Measurements from ENCODE around the gene LCN1.

Gene LCN1

DNA sequence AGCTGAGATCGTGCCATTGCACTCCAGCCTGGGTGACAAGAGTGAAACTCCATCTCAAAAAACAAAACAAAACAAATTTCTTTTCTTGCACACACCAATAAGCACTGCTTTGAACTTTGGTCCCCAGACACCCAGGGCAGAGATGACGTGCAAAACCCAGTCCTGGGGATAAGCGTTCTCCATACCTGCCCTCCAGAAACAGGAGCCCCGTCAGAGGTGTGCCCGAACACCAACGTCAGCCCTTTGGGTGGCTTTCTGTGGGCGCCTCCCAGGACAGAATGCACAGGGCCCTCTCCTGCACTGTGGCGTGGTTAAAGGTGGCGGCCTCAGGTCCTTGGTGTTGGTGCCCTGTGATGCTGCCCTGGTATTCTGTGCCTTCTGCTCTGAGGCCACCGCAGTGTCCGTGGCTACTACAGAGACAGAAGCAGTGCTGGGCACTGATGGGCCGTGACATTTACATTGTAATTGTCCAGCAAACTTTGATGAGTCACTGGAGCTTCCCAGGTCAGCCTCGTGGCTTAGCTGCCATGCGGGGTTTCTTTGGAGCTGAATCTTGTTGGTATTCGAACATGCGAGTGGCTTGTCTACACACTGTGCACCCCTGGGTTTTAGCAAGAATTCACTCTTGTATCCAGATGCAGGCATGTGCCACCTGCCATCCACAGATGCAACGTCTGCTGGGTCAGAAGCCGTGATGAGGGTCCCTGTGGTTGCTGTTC, 31.9 kb upstream of the LCN1 start:
- no peak for DNase-seq

DNA sequence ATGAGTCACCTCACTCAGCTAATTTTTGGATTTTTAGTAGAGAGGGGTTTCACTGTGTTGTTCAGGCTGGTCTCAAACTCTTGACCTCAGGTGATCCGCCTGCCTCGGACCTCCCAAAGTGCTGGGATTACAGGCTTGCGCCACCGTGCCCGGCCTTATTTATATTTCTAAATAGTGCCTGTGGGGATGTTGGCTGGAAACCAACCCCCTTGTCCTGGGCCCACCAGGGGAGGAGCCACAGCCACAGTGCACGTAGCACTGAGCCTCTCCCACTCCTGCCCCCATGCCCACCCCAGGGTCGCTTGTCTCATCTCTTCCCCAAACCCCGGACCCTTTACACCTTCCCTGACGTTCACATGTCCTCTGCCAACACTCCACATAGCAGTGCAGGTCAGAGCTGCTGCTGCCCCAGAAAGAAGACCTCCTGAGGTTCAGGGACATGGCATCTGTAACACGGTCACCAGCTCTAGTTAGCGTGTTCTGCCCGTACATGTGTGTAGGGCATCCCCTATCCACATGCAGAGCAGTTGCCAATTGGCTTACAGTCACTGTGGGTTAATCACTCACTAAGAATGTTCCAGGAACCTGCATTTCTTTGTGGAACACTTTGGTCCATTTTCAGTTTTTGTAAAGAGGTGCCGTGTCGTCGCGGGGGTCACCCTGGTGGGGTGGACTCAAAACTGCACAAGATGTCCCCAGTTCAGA, 30.9 kb upstream of the LCN1 start:
- DNase-seq: no peak

DNA sequence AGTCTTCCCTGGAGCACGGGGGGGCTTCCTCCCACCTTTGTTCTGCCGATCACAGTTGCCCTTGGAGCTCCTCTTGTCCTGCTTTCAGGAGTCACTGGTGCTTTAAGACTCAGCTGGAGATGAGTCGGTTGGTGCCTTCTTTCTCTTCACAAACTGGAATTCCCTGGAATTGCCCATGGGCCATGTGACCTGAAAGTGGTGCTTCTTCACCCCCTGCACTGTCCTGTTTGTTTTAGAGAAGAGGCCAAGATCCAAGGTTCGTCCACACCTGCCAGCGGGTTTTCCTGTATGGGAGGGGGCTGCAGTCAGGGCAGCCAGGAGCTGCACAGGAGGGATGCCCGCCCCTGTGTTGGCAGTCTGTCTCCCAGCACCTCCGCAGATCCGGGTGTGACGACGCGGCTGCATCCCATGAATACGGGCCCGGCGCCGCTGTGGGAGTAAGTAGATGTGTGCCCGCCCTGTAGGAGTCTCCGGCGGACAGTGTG, 30.2 kb upstream of the LCN1 start:
- DNase-seq: no peak

DNA sequence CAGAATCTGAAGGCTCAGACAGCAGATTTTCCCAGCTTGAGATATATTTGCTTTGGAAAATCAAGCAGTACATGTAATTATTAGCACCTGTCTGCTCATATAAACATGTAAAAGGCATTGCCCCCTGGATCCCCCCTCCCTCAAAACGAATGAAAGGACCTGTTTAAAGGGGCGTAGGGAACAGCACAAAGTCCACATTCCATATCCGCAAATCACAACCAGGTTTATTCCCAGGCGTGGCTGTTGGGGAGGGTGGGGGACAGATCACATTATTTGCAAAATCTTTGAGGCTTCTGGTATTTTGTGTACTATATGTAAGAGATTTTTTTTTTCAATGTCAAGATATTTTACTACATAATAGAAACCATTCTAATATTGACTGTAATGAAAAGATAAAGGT, 29.5 kb upstream of the LCN1 start:
- no peak for DNase-seq

DNA sequence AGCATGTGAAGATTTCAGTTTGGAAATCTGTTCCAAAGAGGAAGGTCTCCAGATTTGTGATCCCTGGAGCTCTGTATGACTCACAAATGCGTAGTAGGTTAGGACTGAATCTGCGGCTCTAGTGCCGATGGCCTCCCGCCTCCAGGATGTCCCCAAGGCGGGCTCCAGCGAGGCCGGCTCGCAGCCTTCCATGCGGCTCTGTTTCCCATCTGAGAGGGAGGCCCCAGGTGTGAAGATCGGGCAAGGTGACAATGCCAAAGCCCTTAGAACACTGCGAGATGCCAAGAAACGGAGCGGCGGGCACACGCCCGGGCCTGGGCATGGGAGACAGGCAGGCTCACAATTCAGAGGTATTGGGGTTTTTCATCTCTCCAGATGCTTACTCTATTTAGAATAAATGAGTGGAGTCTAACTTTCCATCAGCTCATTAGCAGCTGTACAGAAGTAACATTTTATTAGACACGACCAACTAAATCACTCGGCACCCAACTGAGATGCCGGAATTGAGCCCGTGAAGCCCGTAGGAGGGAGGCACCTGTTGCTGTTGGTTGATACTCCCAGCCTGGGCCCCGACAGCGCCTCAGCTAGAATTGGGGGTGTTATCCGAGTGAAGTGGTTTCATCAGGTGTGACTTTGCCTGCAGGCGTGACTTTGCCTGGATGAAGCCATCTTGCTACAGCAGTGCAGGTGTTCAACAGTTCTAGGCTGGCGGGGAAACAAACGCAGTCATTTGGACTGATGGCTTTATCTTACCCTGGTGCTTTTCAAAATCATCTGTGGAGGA, 28.2 kb upstream of the LCN1 start:
- DNase-seq: no peak

DNA sequence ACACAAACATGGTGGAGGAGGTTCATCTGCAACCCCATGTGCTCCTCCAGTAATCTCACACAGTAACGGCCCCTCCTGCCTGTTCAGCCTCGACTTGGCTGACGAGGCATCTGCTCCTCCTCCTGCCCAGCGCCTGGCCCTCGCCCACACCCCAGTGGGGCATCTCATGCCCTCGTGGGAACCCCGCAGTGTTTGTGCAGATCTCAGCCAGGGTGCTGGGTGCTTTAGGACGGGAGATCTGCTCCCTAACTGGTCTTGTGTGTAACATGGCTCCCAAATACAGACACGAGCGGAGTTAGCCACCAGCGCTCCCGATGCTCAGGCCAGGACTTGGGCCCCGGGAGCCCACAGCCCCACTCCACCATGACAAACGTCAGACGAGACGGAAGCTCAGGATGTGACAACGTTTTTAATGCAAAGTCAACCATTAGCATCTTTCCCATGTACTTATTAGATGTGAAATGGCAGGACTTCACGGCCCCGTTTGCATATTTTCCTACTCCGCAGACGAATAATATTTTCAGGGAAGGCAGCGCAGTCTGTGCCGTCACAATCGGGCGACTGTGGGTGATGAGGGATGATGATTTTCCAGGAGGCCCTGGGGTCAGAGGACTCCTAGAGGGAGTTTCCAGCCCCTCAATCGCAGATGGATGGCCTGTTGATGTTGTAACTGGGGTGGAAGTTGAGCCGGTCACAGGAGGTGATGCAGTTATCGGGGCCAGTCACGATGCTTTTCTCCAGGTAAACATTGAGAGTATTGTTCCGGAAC, 26.3 kb upstream of the LCN1 start:
- DNase-seq: no peak

DNA sequence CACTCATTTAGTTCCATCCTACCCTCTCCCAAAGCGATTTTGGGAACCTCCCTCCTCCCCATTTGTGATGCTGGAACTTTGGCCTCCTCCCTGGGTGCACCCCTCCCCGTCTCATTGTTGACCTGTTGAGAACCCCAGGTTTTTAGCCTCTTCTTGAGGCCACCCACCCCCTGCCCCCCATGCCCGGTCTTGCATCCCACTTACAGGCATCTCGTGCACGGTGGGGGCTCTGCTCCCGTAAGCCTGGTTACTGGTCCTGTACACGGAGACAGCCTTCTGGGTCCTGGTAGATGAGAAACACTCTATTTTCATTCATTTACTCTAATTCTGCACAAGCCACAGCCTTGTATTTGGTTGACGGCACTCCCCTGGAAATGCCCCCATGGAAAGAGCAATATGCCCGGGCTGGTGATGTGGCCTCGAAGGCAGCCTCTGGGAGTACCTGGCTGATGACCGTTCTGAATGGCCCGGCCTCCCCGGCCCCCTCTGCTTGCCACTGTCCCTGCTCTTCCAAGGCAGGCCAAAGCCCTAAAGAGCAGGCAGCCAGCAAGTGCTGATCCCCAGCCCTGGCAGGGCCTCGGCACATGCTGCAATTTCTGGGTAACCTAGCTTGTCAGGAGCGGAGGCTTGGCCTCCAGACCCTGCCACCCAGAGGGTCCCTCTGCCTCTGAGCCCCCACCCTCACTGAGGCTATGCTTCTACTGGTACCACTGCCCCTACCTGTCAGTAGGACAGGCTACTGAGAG, 22.7 kb upstream of the LCN1 start:
- no peak for DNase-seq

DNA sequence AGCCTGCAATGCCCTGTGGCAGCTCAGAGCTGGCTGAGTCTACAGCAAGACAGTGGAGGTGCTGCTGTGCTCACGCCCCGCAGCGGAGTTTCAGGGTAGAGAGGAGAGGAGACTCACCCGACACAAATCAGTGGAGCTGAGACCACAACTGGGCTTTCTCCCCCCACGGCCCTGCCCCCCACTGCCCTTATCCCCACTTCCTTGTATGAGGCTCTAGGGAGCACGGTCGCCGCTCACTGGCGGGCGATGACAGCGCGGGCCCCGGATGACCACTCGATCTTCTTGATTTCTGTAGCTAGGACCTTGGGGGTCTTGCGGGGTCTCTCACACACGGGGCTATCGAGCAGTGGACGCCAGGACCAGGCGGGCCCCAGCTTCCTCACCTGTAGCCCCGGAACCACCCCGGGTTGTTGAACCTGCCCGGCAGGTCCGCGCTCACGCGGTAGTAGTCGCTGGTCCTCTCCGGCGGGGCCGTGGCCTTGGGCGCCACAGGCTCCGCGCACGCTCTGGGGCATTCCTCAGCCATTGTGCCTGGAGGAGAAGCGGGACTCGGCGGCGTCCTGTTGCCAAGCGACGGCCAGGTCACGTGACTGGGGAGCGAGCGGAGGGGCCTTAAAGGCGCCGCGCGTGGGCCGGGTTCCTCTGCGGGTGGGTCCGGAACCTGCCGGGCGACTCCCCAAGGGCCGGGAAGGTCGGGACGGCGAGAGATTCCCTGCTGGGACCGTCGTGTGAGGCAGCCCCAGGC, 21.7 kb upstream of the LCN1 start:
- DNase-seq: peak; percentile 89

DNA sequence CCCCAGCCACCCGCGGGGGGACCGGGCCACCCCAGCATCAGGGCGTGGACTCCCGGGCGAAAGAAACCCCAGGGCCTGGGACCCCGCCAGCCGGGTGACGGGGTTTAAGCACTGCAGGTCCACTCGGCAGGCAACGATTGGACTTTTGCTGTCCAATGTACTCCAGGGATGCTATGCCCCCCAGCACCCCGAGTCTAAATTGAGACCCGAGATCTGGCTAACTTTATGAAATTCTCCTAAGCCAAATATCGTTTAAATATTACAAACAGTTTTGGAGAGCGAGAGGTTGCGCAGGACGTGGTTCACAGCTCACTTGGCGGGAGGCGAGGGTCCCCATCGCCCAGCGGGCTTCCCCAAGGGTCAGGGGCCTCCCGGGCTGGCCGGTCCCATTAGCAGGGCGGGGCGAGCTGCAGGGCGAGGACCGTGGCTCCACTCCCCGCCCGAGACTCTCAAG, 21.1 kb upstream of the LCN1 start:
- DNase-seq: no peak

DNA sequence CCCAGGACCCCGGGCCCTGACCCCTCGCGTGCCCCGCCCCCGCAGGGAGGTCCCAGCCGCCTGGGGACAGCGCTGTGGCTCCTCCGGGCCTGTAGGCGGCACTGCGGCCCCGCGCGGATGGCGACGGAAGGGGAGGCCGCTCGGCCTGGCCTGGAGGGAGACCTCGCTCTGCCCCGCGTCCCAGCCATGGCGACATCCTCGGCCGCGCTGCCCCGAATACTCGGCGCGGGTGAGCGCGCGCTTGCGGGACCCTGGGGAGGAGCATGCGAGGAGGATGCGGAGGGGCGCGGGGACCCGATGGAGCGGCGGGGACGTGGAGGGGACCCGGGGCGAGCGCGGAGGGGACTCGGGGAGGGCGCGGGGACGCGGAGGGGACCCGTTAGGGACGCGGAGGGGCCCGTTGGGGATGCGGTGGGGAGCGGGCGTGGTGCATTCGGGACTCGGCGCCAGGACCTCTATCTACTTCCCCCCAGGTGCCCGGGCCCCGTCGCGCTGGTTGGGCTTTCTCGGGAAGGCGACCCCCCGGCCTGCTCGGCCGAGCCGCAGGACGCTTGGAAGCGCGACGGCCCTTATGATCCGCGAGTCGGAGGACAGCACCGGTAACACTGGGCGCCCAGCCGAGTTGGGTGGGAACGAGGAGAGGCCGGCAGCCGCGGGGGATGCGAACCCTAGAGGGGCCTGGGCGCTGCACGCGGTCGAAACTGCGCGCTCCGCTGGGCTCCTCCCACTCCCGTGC, 20.5 kb upstream of the LCN1 start, which contains the start of gene MRPS2:
Gene MRPS2 (plus strand): TSS at position 158 of the 736 bp plus-strand sequence. CDS start 29 bp downstream, at position 187.
- DNase-seq: peak; percentile 71

DNA sequence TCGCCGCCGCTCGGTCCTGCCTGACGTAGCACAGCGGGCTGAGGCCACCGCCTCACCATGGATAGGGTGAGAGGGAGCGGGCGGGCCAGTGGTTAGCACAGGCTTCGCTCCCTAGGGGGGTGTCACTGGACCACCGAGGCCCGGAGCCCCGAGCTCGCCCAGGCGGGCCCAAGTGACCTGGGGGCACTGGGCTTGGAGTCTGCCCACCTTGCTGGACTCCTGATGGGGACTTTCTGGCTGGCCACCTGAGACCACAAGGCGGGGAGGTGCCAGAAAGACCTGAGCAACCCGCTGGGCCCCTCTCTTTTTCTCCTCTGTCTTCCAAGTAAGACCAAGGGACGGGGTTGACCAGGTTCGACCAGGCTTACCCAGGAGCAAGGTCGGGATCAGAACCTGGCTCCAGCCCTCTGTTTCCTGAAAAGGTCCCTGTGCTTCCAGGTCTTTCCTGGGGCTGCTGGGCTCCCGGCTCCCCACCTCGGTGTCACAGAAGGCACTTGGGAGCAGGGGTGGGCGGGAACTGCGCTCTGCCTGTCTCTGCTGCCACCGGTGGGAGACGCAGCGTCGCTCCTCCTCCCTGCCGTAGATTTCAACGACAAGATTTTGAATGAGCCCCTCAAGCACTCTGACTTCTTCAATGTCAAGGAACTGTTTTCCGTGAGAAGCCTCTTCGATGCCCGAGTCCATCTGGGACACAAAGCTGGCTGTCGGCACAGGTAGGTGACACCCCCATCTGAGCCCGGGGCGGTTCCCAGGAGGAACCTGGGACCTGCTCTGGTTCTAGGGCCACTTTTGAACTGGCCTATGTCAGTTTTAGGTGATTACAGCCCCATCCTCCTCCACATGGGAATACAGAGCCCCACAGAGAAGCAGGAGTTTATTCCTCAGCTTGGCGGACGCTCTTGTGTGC, 19.7 kb upstream of the LCN1 start:
- DNase-seq: no peak

DNA sequence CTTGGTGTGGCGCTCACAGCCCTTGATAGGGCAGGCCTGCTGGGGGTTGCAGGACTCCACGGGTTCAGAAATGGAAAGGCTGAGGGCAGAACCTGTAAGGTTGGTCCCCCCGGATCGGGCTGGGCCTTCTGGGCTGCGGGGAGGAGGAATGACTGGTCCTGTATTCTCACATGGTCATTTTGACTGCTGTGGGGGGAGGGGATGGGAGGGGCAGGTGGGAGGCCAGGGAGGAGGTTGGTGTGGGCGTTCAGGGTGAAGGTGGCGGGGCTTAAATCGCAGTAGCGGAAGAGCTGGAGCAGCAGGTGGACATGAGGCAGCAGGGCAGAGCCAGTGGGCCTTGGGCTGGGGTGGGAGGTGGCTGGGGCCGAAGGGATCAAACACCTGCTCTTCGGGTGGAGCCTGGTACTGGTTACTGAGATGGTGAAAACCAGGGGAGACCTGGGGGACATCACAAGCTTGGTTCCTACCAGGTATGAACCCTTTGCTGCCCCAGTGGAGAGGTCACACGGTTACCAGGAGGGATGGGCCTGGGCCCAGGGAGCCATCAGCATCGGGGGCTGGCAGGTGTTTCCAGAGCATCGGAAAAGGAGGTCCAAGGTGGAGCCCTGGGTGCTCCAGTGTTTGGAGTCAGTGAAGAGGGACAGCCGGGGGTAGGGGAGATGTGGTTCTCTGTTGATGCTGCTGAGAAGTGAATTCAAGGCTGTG, 18.9 kb upstream of the LCN1 start:
- DNase-seq: no peak

DNA sequence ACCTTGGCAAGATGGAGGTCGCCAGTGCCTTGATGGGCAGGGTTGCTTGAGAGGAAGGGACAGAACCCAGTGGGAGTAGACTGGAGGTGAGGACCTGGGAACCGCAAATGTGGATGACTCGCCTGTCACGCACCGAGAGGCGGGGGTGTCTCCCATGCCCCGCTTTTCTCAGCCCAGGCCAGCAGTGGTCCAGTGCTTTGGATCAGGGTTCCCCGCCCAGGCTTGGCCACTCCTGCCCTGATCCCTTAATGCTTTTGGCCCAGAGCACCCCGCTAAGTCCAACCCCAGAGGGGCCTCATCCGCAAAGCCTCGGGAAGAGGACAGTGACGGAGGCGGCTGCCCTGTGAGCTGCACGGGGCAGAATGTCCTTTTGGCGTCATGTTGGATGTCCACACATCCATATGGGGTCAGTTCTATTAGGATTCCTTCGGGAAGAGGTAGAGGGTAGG, 18.3 kb upstream of the LCN1 start:
- DNase-seq: no peak

DNA sequence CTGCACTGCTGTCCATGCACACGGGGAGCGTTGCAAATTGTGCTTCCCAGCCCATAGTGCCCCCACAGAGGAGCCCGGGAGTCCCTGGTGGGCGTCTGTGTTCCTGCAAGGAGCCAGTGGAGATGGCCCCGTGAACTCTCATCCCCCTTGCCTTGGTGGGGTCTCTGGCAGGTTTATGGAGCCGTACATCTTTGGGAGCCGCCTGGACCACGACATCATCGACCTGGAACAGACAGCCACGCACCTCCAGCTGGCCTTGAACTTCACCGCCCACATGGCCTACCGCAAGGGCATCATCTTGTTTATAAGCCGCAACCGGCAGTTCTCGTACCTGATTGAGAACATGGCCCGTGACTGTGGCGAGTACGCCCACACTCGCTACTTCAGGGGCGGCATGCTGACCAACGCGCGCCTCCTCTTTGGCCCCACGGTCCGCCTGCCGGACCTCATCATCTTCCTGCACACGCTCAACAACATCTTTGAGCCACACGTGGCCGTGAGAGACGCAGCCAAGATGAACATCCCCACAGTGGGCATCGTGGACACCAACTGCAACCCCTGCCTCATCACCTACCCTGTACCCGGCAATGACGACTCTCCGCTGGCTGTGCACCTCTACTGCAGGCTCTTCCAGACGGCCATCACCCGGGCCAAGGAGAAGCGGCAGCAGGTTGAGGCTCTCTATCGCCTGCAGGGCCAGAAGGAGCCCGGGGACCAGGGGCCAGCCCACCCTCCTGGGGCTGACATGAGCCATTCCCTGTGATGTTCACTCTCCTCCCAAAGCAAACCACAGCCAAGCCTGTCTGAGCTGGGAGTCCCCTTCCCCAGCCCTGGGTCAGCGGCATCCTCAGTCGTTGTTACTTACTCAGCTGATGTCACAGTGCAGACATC, 17.6 kb upstream of the LCN1 start:
- no peak for DNase-seq

DNA sequence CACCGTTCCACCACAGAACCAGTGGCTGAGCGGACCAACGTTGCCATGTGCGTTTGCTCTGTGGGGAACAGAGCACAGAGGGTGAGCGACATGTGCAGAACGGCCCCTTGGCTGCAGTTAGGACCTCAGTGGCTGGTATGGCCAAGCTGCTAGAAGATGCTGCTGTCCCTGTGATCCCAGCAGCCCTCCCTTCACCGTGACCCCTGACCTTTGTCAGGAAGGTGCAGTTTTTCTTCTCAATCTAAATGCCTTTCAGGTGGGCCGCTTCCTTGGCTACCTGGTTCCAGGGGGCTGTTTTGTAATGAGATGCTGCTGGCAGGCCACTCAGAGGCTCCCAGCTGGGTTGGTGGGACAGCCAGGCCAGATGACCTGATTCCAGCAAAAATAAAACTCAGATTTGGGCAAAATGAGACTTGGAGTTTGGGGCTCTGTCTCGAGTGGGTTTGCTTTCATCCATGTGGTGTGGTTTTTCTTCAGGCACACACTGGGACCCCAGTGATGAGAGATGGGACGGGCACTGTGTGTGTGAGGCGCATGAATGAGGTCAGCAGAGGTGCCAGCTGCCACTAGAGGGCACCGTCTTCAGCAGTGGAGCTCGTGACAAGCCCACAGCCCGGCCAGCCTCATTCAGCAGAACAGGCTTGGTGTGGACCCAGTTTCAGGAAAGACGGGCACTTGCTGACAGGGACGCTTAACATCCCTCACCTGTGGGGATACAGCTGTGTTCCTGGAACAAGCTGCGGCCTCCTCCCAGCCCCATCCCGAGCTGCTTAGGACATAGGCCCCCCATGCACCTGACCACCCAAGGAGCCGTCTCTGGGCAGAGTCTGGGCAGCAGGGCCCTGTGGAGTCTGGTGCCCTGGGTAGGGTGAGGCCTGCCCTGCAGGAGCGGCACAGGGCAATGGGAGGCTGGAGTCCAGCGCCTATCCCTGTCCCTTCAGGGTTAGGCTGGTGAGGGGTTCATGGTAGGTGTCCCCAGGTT, 16.7 kb upstream of the LCN1 start:
- DNase-seq: peak; percentile 9

Measured in effector CD8-positive, alpha-beta T cell (primary cell).